GM13976 (cell line): Measurements from ENCODE around the gene SH2D2A.

Experiments used
- DNase-seq: peaks from one replicate; pipeline ENCODE4 v3.0.0; 2012; ENCODE audit warnings: low spot score
- in situ Hi-C: fragments of 300-500 bp; cut with MboI; formaldehyde crosslinking; loops from one replicate; pipeline ENCODE4 v1.12.0; 2022; ENCODE audit warnings: low sequenced_read_pairs, mixed read lengths, inconsistent platforms; ENCODE audit not compliant: unreplicated experiment
- TF ChIP-seq, protein P1 (sequence below): IDR thresholded peaks from 2 replicates; pipeline ENCODE4 v1.5.1; 2012; ENCODE audit warnings: borderline replicate concordance, mild to moderate bottlenecking; ENCODE audit not compliant: insufficient read depth; ENCODE audit errors: extremely low read depth, missing control alignments, control extremely low read depth

Gene SH2D2A

GRCh38 chr1:156809711-156810366 is 6.8 kb downstream of the SH2D2A start:
- in situ Hi-C loops, result no loop called here
- no peak for DNase-seq
- TF ChIP-seq, protein P1, sequence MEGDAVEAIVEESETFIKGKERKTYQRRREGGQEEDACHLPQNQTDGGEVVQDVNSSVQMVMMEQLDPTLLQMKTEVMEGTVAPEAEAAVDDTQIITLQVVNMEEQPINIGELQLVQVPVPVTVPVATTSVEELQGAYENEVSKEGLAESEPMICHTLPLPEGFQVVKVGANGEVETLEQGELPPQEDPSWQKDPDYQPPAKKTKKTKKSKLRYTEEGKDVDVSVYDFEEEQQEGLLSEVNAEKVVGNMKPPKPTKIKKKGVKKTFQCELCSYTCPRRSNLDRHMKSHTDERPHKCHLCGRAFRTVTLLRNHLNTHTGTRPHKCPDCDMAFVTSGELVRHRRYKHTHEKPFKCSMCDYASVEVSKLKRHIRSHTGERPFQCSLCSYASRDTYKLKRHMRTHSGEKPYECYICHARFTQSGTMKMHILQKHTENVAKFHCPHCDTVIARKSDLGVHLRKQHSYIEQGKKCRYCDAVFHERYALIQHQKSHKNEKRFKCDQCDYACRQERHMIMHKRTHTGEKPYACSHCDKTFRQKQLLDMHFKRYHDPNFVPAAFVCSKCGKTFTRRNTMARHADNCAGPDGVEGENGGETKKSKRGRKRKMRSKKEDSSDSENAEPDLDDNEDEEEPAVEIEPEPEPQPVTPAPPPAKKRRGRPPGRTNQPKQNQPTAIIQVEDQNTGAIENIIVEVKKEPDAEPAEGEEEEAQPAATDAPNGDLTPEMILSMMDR, result no peak

- TF ChIP-seq, protein P1, result no peak
- in situ Hi-C loops, result no loop called here
- DNase-seq, result no peak
These were observed 7.4 kb downstream of the SH2D2A start for GRCh38 chr1:156809281-156809680.

DNA sequence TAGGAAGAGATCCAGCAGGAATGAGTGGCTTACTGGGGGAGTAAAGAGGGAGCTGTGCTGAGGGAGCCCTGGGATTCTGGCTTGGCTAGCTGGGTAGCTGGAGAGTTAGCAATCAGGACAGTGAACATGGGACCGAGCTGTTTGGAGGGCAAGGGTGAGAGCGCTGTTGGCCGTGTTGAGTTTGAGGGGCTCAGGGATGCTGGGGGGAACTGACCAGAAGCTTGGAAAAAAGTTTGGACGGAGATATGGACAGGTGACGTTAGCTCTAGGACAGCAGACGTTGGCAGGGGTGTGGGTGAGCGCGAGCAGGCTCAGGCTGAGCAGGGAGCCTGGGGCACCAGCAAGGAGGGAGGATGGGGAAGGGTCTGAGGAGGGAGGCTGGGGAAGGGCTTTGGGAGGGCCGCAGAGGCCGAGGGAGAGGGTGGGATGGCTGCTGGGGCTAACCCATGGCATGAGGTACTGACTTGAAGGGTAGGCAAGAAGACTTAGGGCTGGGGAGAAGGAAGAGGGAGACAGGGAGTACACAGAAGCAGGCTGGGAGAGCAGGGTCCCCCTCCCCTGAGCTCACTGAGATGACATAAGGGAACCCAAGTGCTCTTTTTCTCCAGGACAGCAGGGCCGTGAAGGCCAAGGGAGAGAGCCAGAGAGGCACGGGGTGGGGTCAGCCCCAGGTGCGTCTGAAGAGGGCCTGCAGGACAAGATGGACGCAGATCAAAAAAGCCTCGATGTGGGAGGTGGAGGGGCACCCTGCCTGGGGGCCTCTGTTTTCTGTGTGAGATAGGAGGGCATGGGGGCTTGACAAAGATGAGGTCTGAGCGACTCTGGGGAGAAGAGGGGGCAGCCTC is 8.2 kb downstream of the SH2D2A start:
- TF ChIP-seq, protein P1, result no peak
- in situ Hi-C loops, result no loop called here
- no peak for DNase-seq

- TF ChIP-seq, protein P1, result no peak
- DNase-seq, result no peak
- in situ Hi-C loops, result no loop called here
These were observed 9.0 kb downstream of the SH2D2A start for GRCh38 chr1:156807627-156808026.

- no peak for DNase-seq
- in situ Hi-C loops, result no loop called here
- TF ChIP-seq, protein P1, result no peak
These were observed 9.9 kb downstream of the SH2D2A start for GRCh38 chr1:156806512-156807440.
